SK-N-SH (cell line): Measurements from ENCODE around the gene ICOSLG. TPM values are rescaled to one million over a fixed set of nuclear protein-coding genes. Genes with fewer than 3 reads are reported as not detected.

Source experiments
- CTCF ChIA-PET: fragments of 300-600, 350-600 bp; formaldehyde crosslinking; extraction: SDS; loops from one replicate; lab custom pipeline; 2021; lab: Yijun Ruan, JAX
- POLR2A ChIA-PET: fragments of 350-600 bp; sonication (Branson Sonifier 250); formaldehyde crosslinking; extraction: SDS; loops from one replicate; lab custom pipeline; 2020; ENCODE audit warnings: antibody characterized with exemption, inconsistent platforms; lab: Yijun Ruan, JAX
- DNase-seq: peaks from one replicate; pipeline ENCODE4 v3.0.0; 2012
- H2AFZ ChIP-seq: fragments of 200-600 bp; sonication (generic); 2 replicates; pipeline ENCODE4 v1.8.1; 2016; ENCODE audit warnings: antibody characterized with exemption, mild to moderate bottlenecking, low read depth
- H3F3A ChIP-seq: fragments of 200-600 bp; sonication (generic); replicated peaks from 2 replicates; pipeline ENCODE3; 2016; ENCODE audit warnings: antibody characterized with exemption, mild to moderate bottlenecking; ENCODE audit not compliant: insufficient read depth
- H3K27ac ChIP-seq, 2 experiments: fragments of 200-500 bp in 1 of 2; fragments of 200-600 bp in 1 of 2; sonication (Bioruptor generic) in 1 of 2; sonication (generic), shearing (Covaris generic) in 1 of 2; 2 replicates each; pipeline versions ENCODE4 v1.5.1 to v1.6.1; 2014 to 2016; ENCODE audit warnings: low read depth in 2 of 2, inconsistent platforms in 1 of 2, low read length in 1 of 2, mild to moderate bottlenecking in 1 of 2, mixed read lengths in 1 of 2
- H3K27me3 ChIP-seq: fragments of 200-600 bp; sonication (generic), shearing (Covaris generic); 2 replicates; pipeline ENCODE4 v1.6.1; 2016; ENCODE audit warnings: mixed run types; ENCODE audit not compliant: insufficient read depth
- H3K36me3 ChIP-seq, 2 experiments: fragments of 200-500 bp in 1 of 2; fragments of 200-600 bp in 1 of 2; sonication (Bioruptor generic) in 1 of 2; sonication (generic) in 1 of 2; replicated peaks in 1 of 2; 2 replicates each; pipeline versions ENCODE3 to v1.5.1; 2014 to 2016; ENCODE audit warnings: low read length in 1 of 2, mild to moderate bottlenecking in 1 of 2; ENCODE audit not compliant: insufficient read depth in 2 of 2, control insufficient read depth in 1 of 2
- H3K4me1 ChIP-seq, 2 experiments: fragments of 200-500 bp in 1 of 2; fragments of 200-600 bp in 1 of 2; sonication (Bioruptor generic) in 1 of 2; sonication (generic), shearing (Covaris generic) in 1 of 2; 2 replicates each; pipeline versions ENCODE4 v1.5.1 to v1.6.1; 2014 to 2016; ENCODE audit warnings: low read depth in 1 of 2, low read length in 1 of 2, mixed run types in 1 of 2; ENCODE audit not compliant: insufficient read depth in 2 of 2, control insufficient read depth in 1 of 2
- H3K4me2 ChIP-seq: fragments of 200-600 bp; sonication (generic), shearing (Covaris generic); 2 replicates; pipeline ENCODE4 v1.6.1; 2017; ENCODE audit warnings: mixed run types
- H3K4me3 ChIP-seq, 2 experiments: fragments of 200-500 bp in 1 of 2; fragments of 200-600 bp in 1 of 2; sonication (Bioruptor generic) in 1 of 2; sonication (generic), shearing (Covaris generic) in 1 of 2; 2 replicates each; pipeline versions ENCODE4 v1.5.1 to v1.8.1; 2014 to 2016; ENCODE audit warnings: low read depth in 2 of 2, inconsistent platforms in 1 of 2, low read length in 1 of 2, mild to moderate bottlenecking in 1 of 2, mixed read lengths in 1 of 2, moderate library complexity in 1 of 2
- H3K79me2 ChIP-seq: fragments of 200-600 bp; sonication (generic); 2 replicates; pipeline ENCODE4 v1.8.1; 2017; ENCODE audit warnings: mild to moderate bottlenecking; ENCODE audit not compliant: insufficient read depth
- H3K9ac ChIP-seq: fragments of 200-600 bp; sonication (generic); 2 replicates; pipeline ENCODE4 v1.6.1; 2017; ENCODE audit warnings: mixed run types
- H3K9me2 ChIP-seq: fragments of 200-600 bp; sonication (generic); 2 replicates; pipeline ENCODE4 v1.6.1; 2017; ENCODE audit warnings: mixed run types
- H3K9me3 ChIP-seq: fragments of 200-600 bp; sonication (generic); 2 replicates; pipeline ENCODE4 v1.6.1; 2017; ENCODE audit warnings: mixed run types, mild to moderate bottlenecking, moderate library complexity
- H4K20me1 ChIP-seq: fragments of 200-600 bp; sonication (generic); 2 replicates; pipeline ENCODE4 v1.6.1; 2017; ENCODE audit warnings: mild to moderate bottlenecking, mixed run types; ENCODE audit not compliant: insufficient read depth
- CHD2 ChIP-seq: fragments of 150-350 bp; IDR thresholded peaks from 2 replicates; pipeline ENCODE4 v1.6.1; 2018; ENCODE audit warnings: low read length; ENCODE audit not compliant: partially characterized antibody
- FOSL2 ChIP-seq: IDR thresholded peaks from 2 replicates; pipeline ENCODE4 v1.4.0; 2012; ENCODE audit warnings: low read depth, mild to moderate bottlenecking, moderate library complexity, borderline replicate concordance
- FOXJ3 ChIP-seq: sonication (generic); formaldehyde crosslinking; IDR thresholded peaks from 2 replicates; pipeline ENCODE4 v1.5.1; 2020; ENCODE audit warnings: mild to moderate bottlenecking, missing genetic modification reagents
- FOXM1 ChIP-seq: IDR thresholded peaks from 2 replicates; pipeline ENCODE4 v1.4.0; 2012; ENCODE audit warnings: low read depth, mild to moderate bottlenecking
- GABPA ChIP-seq: IDR thresholded peaks from 2 replicates; pipeline ENCODE4 v1.4.0; 2012; ENCODE audit warnings: low read depth, mild to moderate bottlenecking
- IRF3 ChIP-seq: fragments of 150-350 bp; IDR thresholded peaks from 2 replicates; pipeline ENCODE4 v1.6.1; 2016; ENCODE audit warnings: mild to moderate bottlenecking, low read depth, low read length
- JUND ChIP-seq: IDR thresholded peaks from 2 replicates; pipeline ENCODE4 v1.4.0; 2012
- MEF2A ChIP-seq: IDR thresholded peaks from 2 replicates; pipeline ENCODE4 v1.4.0; 2012; ENCODE audit warnings: low read depth, borderline replicate concordance
- MXI1 ChIP-seq: IDR thresholded peaks from 2 replicates; pipeline ENCODE4 v1.6.1; 2012; ENCODE audit warnings: mild to moderate bottlenecking, low read depth, low read length, improper control_type of control experiment
- PBX3 ChIP-seq: IDR thresholded peaks from 2 replicates; pipeline ENCODE4; 2012
- RAD21 ChIP-seq: IDR thresholded peaks from 2 replicates; pipeline ENCODE4 v1.6.1; 2012; ENCODE audit warnings: mild to moderate bottlenecking, low read length
- RFX5 ChIP-seq: IDR thresholded peaks from 2 replicates; pipeline ENCODE4 v1.6.1; 2012; ENCODE audit warnings: mild to moderate bottlenecking, improper control_type of control experiment, low read length
- RXRA ChIP-seq: IDR thresholded peaks from 2 replicates; pipeline ENCODE4 v1.4.0; 2012; ENCODE audit warnings: low read depth, mild to moderate bottlenecking, borderline replicate concordance
- SMC3 ChIP-seq: IDR thresholded peaks from 2 replicates; pipeline ENCODE4 v1.6.1; 2012; ENCODE audit warnings: low read depth, low read length, improper control_type of control experiment
- TAF1 ChIP-seq: IDR thresholded peaks from 2 replicates; pipeline ENCODE4 v1.6.1; 2012; ENCODE audit warnings: low read depth, mild to moderate bottlenecking, low read length, moderate library complexity, borderline replicate concordance
- USF2 ChIP-seq: fragments of 150-350 bp; IDR thresholded peaks from 2 replicates; pipeline ENCODE4 v1.6.1; 2017; ENCODE audit warnings: antibody characterized with exemption, low read length, low read depth, borderline replicate concordance
- WGBS: methylation state at CpG from one replicate; pipeline ENCODE4 v1.1.6; 2017; ENCODE audit warnings: low lambda C conversion rate; 5-methylcytosine and 5-hydroxymethylcytosine counted together
- polyA plus RNA-seq, 3 experiments: library from polyadenylated mRNA; depleted of rRNA; stranded (reverse); fragments of >200 nt; gene quantifications; 2 replicates each; pipeline ENCODE4 v1.2.3, GENCODE V29; 2012

Gene ICOSLG
- polyA plus RNA-seq, 1 of the 3 experiments (the other 2 are of a cell fraction) = 0.43 TPM

GRCh38 chr21:44260791-44261631 lies 20.3 kb upstream of the ICOSLG start:
- H4K20me1 ChIP-seq = no peaks in the 10 kb centered on the region
- no peak for TF ChIP-seq GABPA
- TF ChIP-seq FOXJ3 (CRISPR knock-in tag) = no peak
- TF ChIP-seq RAD21 = no peak
- TF ChIP-seq CHD2 = no peak
- no peak for TF ChIP-seq FOXM1
- TF ChIP-seq USF2 = no peak
- TF ChIP-seq PBX3 = no peak
- no peak for TF ChIP-seq TAF1
- TF ChIP-seq MEF2A = no peak
- TF ChIP-seq SMC3 = no peak
- no peak for TF ChIP-seq MXI1
- TF ChIP-seq RFX5 = no peak
- TF ChIP-seq FOSL2 = no peak
- TF ChIP-seq JUND = no peak
- no peak for TF ChIP-seq RXRA
- no peak for TF ChIP-seq IRF3
- TF ChIP-seq, all 33 proteins: peak for 0
- no peaks in the 10 kb centered on the region for H3F3A ChIP-seq
- no peak overlapping the region for H2AFZ ChIP-seq
- H3K9ac ChIP-seq = no peak overlapping the region
- no peaks in the 10 kb centered on the region for H3K79me2 ChIP-seq
- no peaks in the 10 kb centered on the region for H3K9me3 ChIP-seq
- H3K27me3 ChIP-seq = no peaks in the 10 kb centered on the region
- no peak for DNase-seq
- no peaks in the 10 kb centered on the region for H3K36me3 ChIP-seq
- H3K4me3 ChIP-seq = no peak overlapping the region
- ChIA-PET POLR2A (no interaction called here), CTCF (no interaction called here)
- H3K9me2 ChIP-seq = no peaks in the 10 kb centered on the region
- 29% methylated on average over 13 of the region's 19 CpGs for WGBS
- no peak overlapping the region for H3K27ac ChIP-seq
- no peak overlapping the region for H3K4me2 ChIP-seq
- H3K4me1 ChIP-seq = no peaks in the 10 kb centered on the region
